Esophagus squamous epithelium (tissue), 4 donors: ENCODE data around the gene MAP2K5.

Experiments used
- CTCF ChIP-seq, 6 experiments: fragments of 450-650 bp in 4 of 6; fragments of 200-600 bp in 2 of 6; sonication (generic) in 2 of 6; IDR thresholded peaks; one replicate each; pipeline ENCODE4 v1.5.1; 2016 to 2019; ENCODE audit warnings: antibody characterized with exemption in 6 of 6, mild to moderate bottlenecking in 4 of 6, moderate library complexity in 4 of 6
- POLR2A ChIP-seq, 4 donors: fragments of 450-650 bp; IDR thresholded peaks; one replicate each; pipeline ENCODE4 v1.6.1; 2017; ENCODE audit warnings: antibody characterized with exemption in 4 of 4, mild to moderate bottlenecking in 4 of 4, moderate library complexity in 3 of 4

DNA sequence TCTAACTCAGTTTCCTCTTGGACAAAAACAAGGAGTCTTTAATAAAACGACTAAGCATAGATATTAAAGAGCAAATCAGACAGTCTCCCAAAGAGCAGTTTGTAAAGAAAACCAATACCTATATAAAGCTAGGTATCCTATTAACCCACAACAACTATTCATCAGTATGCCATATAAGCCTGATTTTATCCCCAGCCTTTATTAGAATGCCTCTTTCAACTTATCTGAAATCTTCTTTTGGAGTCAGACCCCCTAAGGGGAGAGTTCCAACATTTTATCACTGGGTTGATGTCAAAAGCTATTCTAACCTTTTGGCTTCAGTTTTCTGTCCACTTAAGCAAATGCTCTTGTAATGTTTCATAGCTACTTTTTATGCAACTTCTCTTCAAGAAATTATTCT lies 17.8 kb downstream of the MAP2K5 start:
- no peak for TF ChIP-seq CTCF (IDR thresholded peaks at IDR 0.05)
- no peak for TF ChIP-seq POLR2A (IDR thresholded peaks at IDR 0.05)
